Neural progenitor cell (in vitro differentiated cells): ENCODE results near the gene LRRN2. TPM values are rescaled to one million over a fixed set of nuclear protein-coding genes. Genes with fewer than 3 reads are reported as not detected.

Source experiments
- DNase-seq: peaks from one replicate; pipeline ENCODE4 v3.0.0-alpha.2; 2016; ENCODE audit warnings: low spot score
- H2AFZ ChIP-seq: fragments of 200-600 bp; sonication (generic); replicated peaks from 2 replicates; pipeline ENCODE4 v1.6.1; 2016; ENCODE audit warnings: antibody characterized with exemption
- H3F3A ChIP-seq: fragments of 200-600 bp; sonication (generic); 2 replicates; pipeline ENCODE4 v1.6.1; 2016; ENCODE audit warnings: antibody characterized with exemption, low read depth
- H3K27ac ChIP-seq: fragments of 200-600 bp; sonication (generic); 2 replicates; pipeline ENCODE4 v1.5.1; 2016; ENCODE audit warnings: mild to moderate bottlenecking
- H3K27me3 ChIP-seq: fragments of 200-600 bp; sonication (generic); 2 replicates; pipeline ENCODE4 v1.6.1; 2016; ENCODE audit warnings: mild to moderate bottlenecking, moderate library complexity
- H3K36me3 ChIP-seq: fragments of 200-600 bp; sonication (generic); 2 replicates; pipeline ENCODE4 v1.5.1; 2016
- H3K4me1 ChIP-seq: fragments of 200-600 bp; sonication (generic); 2 replicates; pipeline ENCODE4 v1.6.1; 2016; ENCODE audit warnings: mixed run types
- H3K4me2 ChIP-seq: fragments of 200-600 bp; sonication (generic); 2 replicates; pipeline ENCODE4 v1.6.1; 2016
- H3K4me3 ChIP-seq: fragments of 200-600 bp; sonication (generic); 2 replicates; pipeline ENCODE4 v1.5.1; 2016
- H3K79me2 ChIP-seq: fragments of 200-600 bp; sonication (generic); 2 replicates; pipeline ENCODE4 v1.6.1; 2016; ENCODE audit warnings: low read depth
- H3K9ac ChIP-seq: fragments of 200-600 bp; sonication (generic); 2 replicates; pipeline ENCODE4 v1.6.1; 2016
- H3K9me3 ChIP-seq: fragments of 200-600 bp; sonication (generic); 2 replicates; pipeline ENCODE4 v1.5.1; 2016; ENCODE audit warnings: low read depth
- H4K20me1 ChIP-seq: fragments of 200-600 bp; sonication (generic); 2 replicates; pipeline ENCODE4 v1.6.1; 2016; ENCODE audit warnings: low read depth
- H3K27ac Mint-ChIP-seq: 3 replicates; pipeline ENCODE4 v1.8.0; 2021; ENCODE audit warnings: mixed read lengths
- H3K27me3 Mint-ChIP-seq: 2 replicates; pipeline ENCODE4 v1.8.0; 2022; ENCODE audit warnings: low read depth, mild to moderate bottlenecking, inconsistent platforms, moderate library complexity, mixed read lengths; ENCODE audit not compliant: insufficient read depth
- H3K36me3 Mint-ChIP-seq: 3 replicates; pipeline ENCODE4 v1.8.0; 2021; ENCODE audit warnings: mixed read lengths
- H3K4me1 Mint-ChIP-seq: 3 replicates; pipeline ENCODE4 v1.8.0; 2021; ENCODE audit warnings: mixed read lengths
- H3K4me3 Mint-ChIP-seq: 3 replicates; pipeline ENCODE4 v1.8.0; 2021; ENCODE audit warnings: mild to moderate bottlenecking, moderate library complexity, mixed read lengths
- H3K9me3 Mint-ChIP-seq: 3 replicates; pipeline ENCODE4 v1.8.0; 2020; ENCODE audit warnings: mixed read lengths
- CTCF ChIP-seq: fragments of 200-600 bp; sonication (generic); IDR thresholded peaks from 2 replicates; pipeline ENCODE4 v1.5.1; 2017; ENCODE audit warnings: antibody characterized with exemption, mild to moderate bottlenecking
- EZH2 ChIP-seq: fragments of 200-600 bp; sonication (generic); IDR thresholded peaks from 2 replicates; pipeline ENCODE4 v1.6.1; 2017; ENCODE audit warnings: antibody characterized with exemption, mild to moderate bottlenecking, moderate library complexity
- EZH2phosphoT487 ChIP-seq: fragments of 200-600 bp; sonication (generic); IDR thresholded peaks from 2 replicates; pipeline ENCODE4 v1.6.1; 2017; ENCODE audit warnings: antibody characterized with exemption
- total RNA-seq: library from RNA; depleted of rRNA; stranded (reverse); fragments of >200 nt; gene quantifications from 2 replicates; pipeline ENCODE4 v1.2.3, GENCODE V29; 2015; ENCODE audit warnings: low replicate concordance

Gene LRRN2
- total RNA-seq, 1 donor from 2014 or later = 1.9 TPM

GRCh38 chr1:204616641-204617040 is 68.9 kb downstream of the LRRN2 start:
- Mint-ChIP-seq H3K36me3 (no peaks in the 10 kb centered on the region), H3K27me3 (peaks cover 2% of the 10 kb centered on the region)

GRCh38 chr1:204615881-204616280 is 69.7 kb downstream of the LRRN2 start:
- Histone ChIP-seq H2AFZ (no peak overlapping the region), H3K27ac (no peak overlapping the region), H4K20me1 (no peaks in the 10 kb centered on the region), H3K4me3 (no peak overlapping the region), H3K9ac (no peak overlapping the region), H3F3A (peaks cover 7% of the 10 kb centered on the region), H3K27me3 (no peaks in the 10 kb centered on the region), H3K79me2 (no peaks in the 10 kb centered on the region), H3K36me3 (no peaks in the 10 kb centered on the region), H3K4me1 (peaks cover 9% of the 10 kb centered on the region), H3K4me2 (no peak overlapping the region), H3K9me3 (no peaks in the 10 kb centered on the region)
- H3K9me3 Mint-ChIP-seq = peaks cover 2% of the 10 kb centered on the region
- no peaks in the 10 kb centered on the region for H3K36me3 Mint-ChIP-seq
- no peak overlapping the region for H3K4me3 Mint-ChIP-seq
- no peak overlapping the region for H3K27ac Mint-ChIP-seq
- H3K27me3 Mint-ChIP-seq = peaks cover 2% of the 10 kb centered on the region
- no peak for DNase-seq
- peaks cover 11% of the 10 kb centered on the region for H3K4me1 Mint-ChIP-seq
- no peak for TF ChIP-seq EZH2phosphoT487
- no peak for TF ChIP-seq CTCF
- no peak for TF ChIP-seq EZH2

More at GRCh38 chr1:204616641-204617040, 68.9 kb downstream of the LRRN2 start:
- H3K9ac ChIP-seq = no peak overlapping the region
- no peaks in the 10 kb centered on the region for H3K79me2 ChIP-seq
- H2AFZ ChIP-seq = no peak overlapping the region
- Mint-ChIP-seq H3K9me3 (peaks cover 2% of the 10 kb centered on the region), H3K27ac (peak overlapping the region; percentile 39), H3K4me3 (no peak overlapping the region), H3K4me1 (peaks cover 10% of the 10 kb centered on the region)
- TF ChIP-seq EZH2 (no peak), CTCF (no peak), EZH2phosphoT487 (no peak)
- no peaks in the 10 kb centered on the region for H3K36me3 ChIP-seq
- no peaks in the 10 kb centered on the region for H3K9me3 ChIP-seq
- H3F3A ChIP-seq = no peaks in the 10 kb centered on the region
- no peak overlapping the region for H3K27ac ChIP-seq
- H3K4me3 ChIP-seq = no peak overlapping the region
- no peaks in the 10 kb centered on the region for H3K27me3 ChIP-seq
- H3K4me1 ChIP-seq = peaks cover 4% of the 10 kb centered on the region
- DNase-seq = no peak
- H3K4me2 ChIP-seq = no peak overlapping the region
- no peaks in the 10 kb centered on the region for H4K20me1 ChIP-seq

- Mint-ChIP-seq H3K27me3 (peaks cover 2% of the 10 kb centered on the region), H3K36me3 (no peaks in the 10 kb centered on the region), H3K27ac (no peak overlapping the region), H3K4me1 (peaks cover 15% of the 10 kb centered on the region), H3K4me3 (no peak overlapping the region), H3K9me3 (no peaks in the 10 kb centered on the region)
- Histone ChIP-seq H3K4me3 (no peak overlapping the region), H3K79me2 (no peaks in the 10 kb centered on the region), H3K9me3 (no peaks in the 10 kb centered on the region), H3K36me3 (no peaks in the 10 kb centered on the region), H3K4me2 (no peak overlapping the region), H3K27me3 (no peaks in the 10 kb centered on the region), H4K20me1 (no peaks in the 10 kb centered on the region), H3K27ac (no peak overlapping the region), H3F3A (peaks cover 11% of the 10 kb centered on the region), H3K9ac (no peak overlapping the region), H2AFZ (no peak overlapping the region), H3K4me1 (peaks cover 10% of the 10 kb centered on the region)
- no peak for TF ChIP-seq CTCF
- no peak for TF ChIP-seq EZH2phosphoT487
- TF ChIP-seq EZH2 = no peak
- DNase-seq = no peak
Observed at GRCh38 chr1:204613636-204614035, 71.9 kb downstream of the LRRN2 start.
